Esophagus mucosa (tissue), 1 donor: Measurements from ENCODE around the gene TMEM167B. TPM values are rescaled to one million over a fixed set of nuclear protein-coding genes. Genes with fewer than 3 reads are reported as not detected.
"Not testable (repeated sequence)": the region's sequence is repeated elsewhere in the genome, so short reads cannot be mapped to it uniquely, and the experiment has no call there.

Experiments
- ATAC-seq: fragments of 200-7000 bp; cut with Tn5 transposase; one replicate; pipeline ENCODE4 v1.9.1; 2020
- total RNA-seq: library from RNA; stranded (reverse); gene quantifications from one replicate; pipeline ENCODE4 v1.2.4, GENCODE V29; 2023
- donor health status: DM: yes; HTN: yes; CAD: no.

The TMEM167B gene
- 28.9 TPM for total RNA-seq

- peak; percentile 97 for ATAC-seq
Measured at GRCh38 chr1:109090196-109091077, at the start of gene TMEM167B. Gene TMEM167B (plus strand): TSS chr1:109090764. CDS start chr1:109090873, 109 bp downstream.

DNA sequence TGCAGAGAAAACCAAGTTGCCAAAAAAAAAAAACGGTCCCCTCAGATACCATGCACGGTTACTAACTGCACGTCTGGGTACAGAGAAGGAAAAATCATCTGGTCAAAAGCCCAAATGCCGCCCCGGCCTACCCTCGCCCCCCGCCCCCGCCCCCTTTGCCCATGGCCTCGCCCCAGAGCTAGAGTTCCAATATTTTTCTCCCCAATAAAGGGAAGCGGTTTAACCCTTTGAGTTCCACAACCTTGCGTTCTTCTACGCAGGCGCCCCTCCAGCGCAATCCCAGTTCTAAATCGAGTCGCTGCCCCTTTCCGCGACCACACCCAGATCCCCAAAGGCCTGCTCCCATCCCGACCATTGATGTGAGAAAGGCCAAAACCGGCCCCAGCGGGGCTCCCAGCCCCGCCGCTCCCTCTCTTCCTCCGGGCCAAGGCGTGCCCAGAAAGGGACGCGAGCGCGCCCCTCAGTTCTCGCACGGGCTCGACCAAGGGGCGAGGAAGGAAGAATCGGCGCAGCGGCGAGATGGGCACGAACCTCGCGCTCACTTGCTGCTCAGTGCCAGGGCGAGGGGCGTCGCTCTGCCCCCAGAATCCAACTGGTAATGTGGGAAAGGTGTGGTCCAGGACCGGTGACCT, 49.5 kb upstream of the TMEM167B start:
- peak; percentile 25 for ATAC-seq

GRCh38 chr1:109041621-109042468, 48.7 kb upstream of the TMEM167B start, which contains the start of gene WDR47:
Gene WDR47 (minus strand): TSS chr1:109042102. CDS start chr1:109023512, 18,590 bp downstream.
- peak; percentile 98 for ATAC-seq

DNA sequence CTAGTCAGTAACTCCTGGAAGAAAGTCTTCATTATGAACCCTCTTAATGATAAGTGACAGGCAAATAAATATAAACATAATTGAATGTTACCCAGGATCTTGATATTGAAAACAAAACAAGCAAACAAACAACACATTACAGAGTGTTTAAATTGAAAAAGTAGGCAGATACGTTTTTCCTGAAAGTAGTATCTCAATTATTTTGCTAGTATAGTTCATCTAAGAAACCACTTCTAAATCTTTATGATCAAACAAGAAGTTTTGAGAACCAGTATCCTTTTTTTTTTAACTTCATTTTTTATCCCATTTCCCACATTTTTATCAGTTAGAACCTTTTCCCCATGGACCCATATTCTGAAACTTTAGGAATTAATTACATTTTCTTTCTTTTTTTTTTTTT, 45.0 kb upstream of the TMEM167B start:
- ATAC-seq: no peak

- peak; percentile 31 for ATAC-seq
Measured at GRCh38 chr1:109046671-109047070, 43.9 kb upstream of the TMEM167B start.

DNA sequence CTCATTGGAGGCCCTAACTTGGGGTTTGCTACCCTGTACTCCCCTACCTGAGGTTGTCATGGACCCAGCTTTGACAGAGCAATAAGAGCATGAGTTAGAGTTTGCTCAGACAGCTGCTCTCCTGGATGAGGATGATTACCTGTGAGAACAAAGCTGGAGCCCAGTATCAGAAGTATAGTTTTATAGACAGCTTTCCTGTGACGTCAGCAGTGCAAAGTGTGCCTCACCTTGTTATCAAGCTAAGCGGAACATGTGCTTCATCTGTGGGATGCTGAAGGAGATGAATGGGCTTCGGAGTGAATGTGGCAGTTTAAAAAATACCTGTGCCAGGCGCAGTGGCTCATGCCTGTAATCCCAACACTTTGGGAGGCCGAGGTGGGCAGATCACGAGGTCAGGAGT, 43.2 kb upstream of the TMEM167B start:
- ATAC-seq: no peak

DNA sequence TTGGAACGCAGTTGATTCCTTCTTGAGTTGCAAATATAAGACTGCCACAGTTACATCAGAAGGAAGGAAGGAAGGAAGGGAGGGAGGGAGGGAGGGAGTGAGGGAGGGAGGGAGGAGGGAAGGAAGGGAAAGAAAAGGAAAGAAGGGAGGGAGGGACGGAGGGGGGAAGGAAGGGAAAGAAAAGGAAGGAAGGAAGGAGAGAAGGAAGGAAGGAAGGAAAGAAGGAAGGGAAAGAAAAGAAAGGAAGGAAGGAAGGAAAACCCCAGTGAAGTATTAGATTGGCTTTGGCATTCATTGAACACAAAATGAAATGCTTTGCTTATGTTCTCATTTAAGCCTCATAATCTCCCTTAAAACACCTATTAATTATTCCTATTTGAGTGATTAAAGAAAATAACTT, 42.2 kb upstream of the TMEM167B start:
- ATAC-seq: no peak

DNA sequence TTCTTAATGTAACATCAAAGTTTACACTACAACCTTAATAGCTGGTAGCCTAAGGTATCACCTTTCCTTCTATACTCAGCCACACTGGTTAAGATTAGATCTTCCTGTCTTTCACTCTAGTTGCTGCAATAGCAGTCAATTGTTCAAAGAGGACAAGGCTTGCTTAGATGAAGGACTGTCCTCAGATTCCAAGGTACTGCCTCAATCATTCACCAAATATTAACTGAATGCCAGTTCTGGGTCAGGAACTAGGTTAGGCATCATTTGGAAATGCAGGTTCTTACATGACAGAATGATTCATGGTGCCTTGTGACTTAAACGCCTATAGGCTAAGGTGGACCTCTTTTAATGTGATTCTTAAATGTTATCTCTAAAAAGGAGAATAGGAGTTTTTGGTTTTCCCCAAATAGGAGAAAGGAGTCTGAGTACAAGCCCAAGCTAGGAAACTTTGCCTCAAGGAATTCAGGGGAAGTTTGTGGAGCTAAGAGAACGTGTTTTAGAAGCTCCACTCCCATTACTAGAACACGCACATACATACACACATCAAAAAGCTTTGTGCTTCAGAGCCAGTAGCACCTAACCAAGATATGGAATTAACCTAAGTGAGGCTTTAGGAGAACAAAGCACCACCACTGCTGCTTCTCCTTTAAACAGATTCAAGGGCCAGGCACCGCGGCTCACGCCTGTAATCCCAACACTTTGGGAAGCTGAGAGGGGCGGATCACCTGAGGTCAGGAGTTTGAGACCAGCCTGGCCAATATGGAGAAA, 40.2 kb upstream of the TMEM167B start:
- ATAC-seq: peak; percentile 95

GRCh38 chr1:109052145-109052544, 38.4 kb upstream of the TMEM167B start:
- not testable (repeated sequence) for ATAC-seq

DNA sequence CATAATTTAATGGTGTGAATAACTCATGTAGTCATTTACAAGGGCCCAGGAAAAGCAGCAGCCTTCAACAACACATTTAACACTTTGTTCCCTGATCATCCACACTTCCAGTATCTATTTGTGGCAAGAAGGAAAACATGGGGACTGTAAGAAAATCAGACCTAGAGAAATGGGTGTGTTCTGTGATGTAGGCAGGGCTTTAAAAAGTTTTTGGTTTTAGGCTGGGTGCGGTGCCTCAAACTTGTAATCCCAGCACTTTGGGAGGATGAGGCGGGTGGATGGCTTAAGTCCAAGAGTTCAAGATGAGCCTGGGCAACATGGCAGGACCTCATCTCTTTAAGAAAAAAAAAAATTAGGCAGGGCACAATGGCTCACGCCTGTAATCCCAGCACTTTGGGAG, 34.5 kb upstream of the TMEM167B start:
- ATAC-seq: peak; percentile 79

- ATAC-seq: no peak
Measured at GRCh38 chr1:109059026-109059425, 31.5 kb upstream of the TMEM167B start.

GRCh38 chr1:109060707-109061106, 29.9 kb upstream of the TMEM167B start:
- ATAC-seq: no peak

GRCh38 chr1:109061183-109061582, 29.4 kb upstream of the TMEM167B start:
- ATAC-seq: no peak

- ATAC-seq: no peak
Measured at GRCh38 chr1:109065137-109065536, 25.4 kb upstream of the TMEM167B start.

DNA sequence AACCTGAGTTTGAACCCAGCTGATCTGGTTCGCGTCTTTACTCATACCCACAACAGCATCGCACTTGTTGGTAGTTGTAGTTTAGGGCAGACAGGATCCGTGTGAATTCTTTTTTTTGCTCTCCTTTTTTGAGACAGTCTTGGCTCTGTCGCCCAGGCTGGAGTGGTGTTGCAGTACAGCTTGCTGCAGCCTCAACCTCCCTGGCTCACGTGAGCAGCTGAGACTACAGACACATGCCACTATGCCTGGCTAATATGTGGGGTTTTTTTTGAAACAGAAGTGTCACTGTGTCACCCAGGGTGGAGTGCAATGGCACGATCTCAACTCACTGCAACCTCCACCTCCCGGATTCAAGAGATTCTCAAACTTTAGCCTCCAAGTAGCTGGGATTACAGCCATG, 22.7 kb upstream of the TMEM167B start:
- ATAC-seq: no peak

DNA sequence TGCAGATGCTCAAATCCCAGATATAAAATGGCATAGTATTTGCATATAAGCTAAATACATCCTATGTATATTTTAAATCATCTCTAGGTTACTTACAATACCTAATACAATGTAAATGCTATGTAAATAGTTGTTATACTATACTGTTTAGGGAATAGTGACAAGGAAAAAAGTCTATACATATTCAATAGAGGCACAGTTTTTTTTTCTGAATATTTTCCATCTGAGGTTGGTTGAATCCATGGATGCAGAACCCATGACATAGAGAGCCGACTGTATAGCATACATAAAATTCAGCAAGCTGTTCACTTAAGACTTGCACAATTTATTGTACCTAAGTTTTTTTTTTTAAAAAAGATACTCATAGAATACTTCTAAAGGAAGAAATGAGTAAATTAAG, 21.3 kb upstream of the TMEM167B start:
- no peak for ATAC-seq

DNA sequence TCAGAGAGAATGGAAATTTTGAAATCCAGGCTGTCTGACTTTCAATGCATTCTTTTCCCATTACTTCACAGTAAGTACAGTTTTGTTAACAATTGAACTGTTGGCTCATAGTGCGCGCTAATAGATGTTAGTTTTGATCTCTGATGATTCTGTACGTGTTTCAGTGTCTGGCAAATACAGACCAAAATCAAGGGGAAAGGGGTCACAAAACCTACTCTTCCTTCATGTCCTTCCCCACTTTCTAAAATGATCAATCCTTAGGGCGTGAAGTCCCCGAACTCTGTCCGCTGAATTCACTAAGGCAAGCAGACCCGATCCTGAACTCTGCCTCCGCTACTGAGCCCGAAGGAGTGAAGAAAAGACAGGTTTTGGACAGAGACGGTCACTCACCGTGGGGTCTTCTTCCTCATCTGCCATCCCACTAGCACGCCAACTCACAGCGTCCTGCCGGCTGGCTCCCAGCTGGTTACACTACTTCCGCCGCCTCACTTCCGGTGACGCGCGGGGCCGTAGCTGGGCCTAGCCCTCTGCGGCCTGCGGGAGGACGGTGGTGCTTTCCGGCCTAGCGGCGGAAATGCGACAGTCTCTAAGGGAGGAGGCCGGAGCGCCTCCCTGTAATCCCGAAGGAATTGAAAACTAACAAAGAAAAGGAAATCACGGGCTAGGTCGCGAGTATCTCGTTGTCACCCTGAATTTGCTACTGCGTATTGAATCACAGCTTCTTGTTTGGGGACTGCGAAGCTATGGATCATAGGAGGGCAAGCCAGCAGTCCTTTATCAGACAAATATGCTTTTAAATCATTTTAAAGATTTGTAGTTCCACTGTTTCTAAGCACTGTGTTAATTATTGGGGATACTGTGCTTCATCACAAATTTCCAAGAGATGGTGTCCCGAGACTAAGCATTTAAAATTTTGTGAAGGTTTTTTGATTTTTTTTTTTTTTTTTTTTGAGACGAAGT, 14.8 kb upstream of the TMEM167B start, which contains the start of gene TAF13:
Gene TAF13 (minus strand): TSS at position 473 of the 960 bp plus-strand sequence. CDS start 56 bp downstream, at position 417.
- peak; percentile 100 for ATAC-seq

DNA sequence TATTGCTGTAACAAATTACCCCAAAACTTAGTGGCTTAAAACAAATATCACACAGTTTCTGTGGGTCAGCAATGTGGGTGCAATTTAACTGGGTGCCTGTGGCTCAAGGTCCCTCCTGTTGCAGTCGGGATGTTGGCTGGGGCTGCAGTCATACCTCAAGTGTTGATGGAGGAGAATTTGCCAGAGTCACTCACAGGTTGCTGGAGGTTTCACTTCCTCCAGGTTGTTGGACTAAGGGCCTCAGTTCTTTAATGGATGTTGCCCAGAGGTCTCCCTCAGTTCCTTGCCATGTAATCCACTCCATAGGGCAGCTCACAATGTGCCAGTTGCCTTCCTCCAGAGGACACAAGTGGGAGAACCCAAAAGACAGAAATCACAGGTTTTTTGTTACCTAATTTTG, 12.2 kb upstream of the TMEM167B start:
- ATAC-seq: no peak

GRCh38 chr1:109079240-109079622, 11.3 kb upstream of the TMEM167B start:
- no peak for ATAC-seq

DNA sequence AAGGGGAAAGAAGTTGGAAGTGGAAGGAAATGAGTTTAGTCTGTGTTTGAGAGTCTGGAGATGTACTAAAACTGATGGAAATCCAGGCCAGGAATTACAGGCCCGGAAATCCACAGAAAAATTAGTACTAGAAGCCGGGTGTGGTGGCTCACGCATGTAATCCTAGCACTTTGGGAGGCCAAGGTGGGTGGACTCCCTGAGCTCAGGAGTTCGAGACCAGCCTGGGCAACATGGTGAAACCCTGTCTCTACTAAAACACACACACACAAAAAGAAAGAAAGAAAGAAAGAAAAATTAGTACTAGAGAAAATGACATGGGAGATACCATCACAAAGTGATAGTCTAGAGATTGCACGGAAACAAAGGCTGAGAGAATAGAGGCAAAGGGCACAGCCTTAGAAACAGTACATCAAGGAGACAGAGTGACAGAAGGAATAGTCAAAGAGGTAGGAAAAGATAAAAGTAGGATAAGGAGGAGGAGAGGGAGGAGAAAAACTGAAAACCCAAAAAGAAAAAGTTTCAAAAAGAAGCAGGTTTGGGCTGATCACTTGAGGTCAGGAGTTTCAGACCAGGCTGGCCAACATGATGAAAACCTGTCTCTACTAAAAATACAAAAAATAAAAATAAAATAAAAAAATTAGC, 10.0 kb upstream of the TMEM167B start:
- no peak for ATAC-seq
